ENCODE measurements around the gene TBC1D1.

DNA sequence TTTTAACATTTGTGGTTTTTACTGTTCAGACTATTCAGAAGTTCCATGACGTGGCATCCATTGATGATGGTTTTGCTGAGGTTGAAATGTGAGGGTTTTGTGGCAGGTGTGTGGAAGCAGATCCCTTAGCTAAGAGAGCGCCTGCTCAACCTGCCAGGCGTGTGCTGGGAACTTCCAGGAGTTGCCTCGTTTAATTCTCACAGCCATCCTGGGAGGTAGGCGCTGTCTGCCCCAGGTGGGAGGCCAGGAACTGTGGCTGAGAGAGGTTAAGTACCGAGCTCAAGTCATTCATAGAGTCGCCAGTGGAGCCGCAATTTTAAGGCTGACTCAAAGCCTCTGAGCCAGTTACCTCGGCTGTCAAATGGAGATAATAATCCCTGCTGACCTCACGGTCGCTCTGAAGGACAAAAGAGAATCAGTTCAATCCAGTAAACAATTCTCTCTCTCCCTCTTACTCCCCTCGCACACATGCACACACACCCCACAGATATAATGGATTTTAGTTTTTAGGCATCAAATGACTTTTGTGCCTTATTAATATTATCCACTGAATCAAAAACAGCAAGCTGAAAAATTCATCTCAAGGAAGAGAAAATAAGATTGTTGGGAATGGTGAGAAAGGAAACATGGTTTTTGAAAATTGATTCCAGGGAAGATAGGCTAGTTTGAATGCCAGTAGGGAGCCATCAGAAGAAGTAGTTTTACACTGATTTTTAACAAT, 240.6 kb downstream of the TBC1D1 start:
- TF ChIP-seq, protein P1, sequence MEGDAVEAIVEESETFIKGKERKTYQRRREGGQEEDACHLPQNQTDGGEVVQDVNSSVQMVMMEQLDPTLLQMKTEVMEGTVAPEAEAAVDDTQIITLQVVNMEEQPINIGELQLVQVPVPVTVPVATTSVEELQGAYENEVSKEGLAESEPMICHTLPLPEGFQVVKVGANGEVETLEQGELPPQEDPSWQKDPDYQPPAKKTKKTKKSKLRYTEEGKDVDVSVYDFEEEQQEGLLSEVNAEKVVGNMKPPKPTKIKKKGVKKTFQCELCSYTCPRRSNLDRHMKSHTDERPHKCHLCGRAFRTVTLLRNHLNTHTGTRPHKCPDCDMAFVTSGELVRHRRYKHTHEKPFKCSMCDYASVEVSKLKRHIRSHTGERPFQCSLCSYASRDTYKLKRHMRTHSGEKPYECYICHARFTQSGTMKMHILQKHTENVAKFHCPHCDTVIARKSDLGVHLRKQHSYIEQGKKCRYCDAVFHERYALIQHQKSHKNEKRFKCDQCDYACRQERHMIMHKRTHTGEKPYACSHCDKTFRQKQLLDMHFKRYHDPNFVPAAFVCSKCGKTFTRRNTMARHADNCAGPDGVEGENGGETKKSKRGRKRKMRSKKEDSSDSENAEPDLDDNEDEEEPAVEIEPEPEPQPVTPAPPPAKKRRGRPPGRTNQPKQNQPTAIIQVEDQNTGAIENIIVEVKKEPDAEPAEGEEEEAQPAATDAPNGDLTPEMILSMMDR (IDR thresholded peaks at IDR 0.05; ENCODE audit: low read length): no peak
- TF ChIP-seq EZH2 (optimal IDR thresholded peaks at IDR 0.05; ENCODE audit: low read depth, low read length): no peak

Measured in MM.1S (cell line).